Measurements from ENCODE around the gene PLCB3. TPM values are rescaled to one million over a fixed set of nuclear protein-coding genes. Genes with fewer than 3 reads are reported as not detected.

PLCB3 gene
- total and polyA plus RNA-seq, 10 of the 15 experiments (the other 5 are each of a cell fraction or from before 2014, with no cell fraction given), result 0.03 to 10.3 (median 3.3) TPM

- intact Hi-C loops (cut with micrococcal nuclease; ENCODE audit: unreplicated experiment), result no loop called here
- 96% methylated on average over 11 of the region's 11 CpGs for WGBS (ENCODE audit: insufficient coverage, insufficient replicate concordance, low lambda C conversion rate, missing lambda C conversion rate)
- ATAC-seq, result no peak
- ChIA-PET RAD21 (ENCODE audit: unreplicated experiment) (no interaction called here), CTCF (interaction anchor here (4.2 kb wide), 1 partner anchor 13 kb away, joined by 14 read pairs; the partner anchor contains the start of gene FERMT3), SMC1A (ENCODE audit: uncharacterized antibody, unreplicated experiment) (no interaction called here), POLR2A (interaction anchor here (1.7 to 2.6 kb wide), 2 partner anchors 8 to 12 kb away, joined by 6 to 11 read pairs; partner anchors contain the start of genes FERMT3, NUDT22 and TRPT1)
- no peak overlapping the region for H2AFZ ChIP-seq (ENCODE audit: control insufficient read depth, low read depth, low read length)
- H3K4me1 ChIP-seq (ENCODE audit: control insufficient read depth, insufficient read depth, low read length), result no peaks in the 10 kb centered on the region; the same call in 1 of the 2 replicates
- DNase-seq (ENCODE audit: low read depth, low spot score), result no peak
- no peak overlapping the region for H3K9ac ChIP-seq (ENCODE audit: control insufficient read depth, insufficient read depth, low read length)
- no peaks in the 10 kb centered on the region for H3K79me2 ChIP-seq (ENCODE audit: control insufficient read depth, insufficient read depth, low read length)
- H3K4me3 ChIP-seq, result no peak overlapping the region
- no peaks in the 10 kb centered on the region for H3K27me3 ChIP-seq (replicated peaks in 1 of 2; ENCODE audit: control insufficient read depth in 2 of 2, insufficient read depth in 2 of 2, low read length in 1 of 2)
- FAIRE-seq, result no peak
- H3K36me3 ChIP-seq (ENCODE audit: control insufficient read depth in 2 of 2, insufficient read depth in 2 of 2, low read length in 1 of 2), result peaks cover 24 to 30% of the 10 kb centered on the region in 2 experiments
- H3K9me3 ChIP-seq (replicated peaks; ENCODE audit: control insufficient read depth, insufficient read depth, low read length), result no peaks in the 10 kb centered on the region
- BruUV-seq (replicated peaks), result no TSS peak
- no peak overlapping the region for H3K4me2 ChIP-seq (ENCODE audit: control insufficient read depth, insufficient read depth)
- no peaks in the 10 kb centered on the region for H4K20me1 ChIP-seq (ENCODE audit: control insufficient read depth, insufficient read depth)
- TF ChIP-seq TARDBP (IDR thresholded peaks at IDR 0.05; ENCODE audit: borderline replicate concordance), result no peak
- no peak for TF ChIP-seq NBN (IDR thresholded peaks at IDR 0.05)
- no peak for TF ChIP-seq NR2C1 (IDR thresholded peaks at IDR 0.05)
- no peak for TF ChIP-seq ZNF622 (IDR thresholded peaks at IDR 0.05)
- no peak for TF ChIP-seq E4F1 (IDR thresholded peaks at IDR 0.05; ENCODE audit: borderline replicate concordance, partially characterized antibody)
- in situ Hi-C loops (cut with MboI), result no loop called here
- H3K27ac ChIP-seq (ENCODE audit: control insufficient read depth, insufficient read depth), result no peak overlapping the region
Observed at GRCh38 chr11:64218628-64219353, 32.5 kb upstream of the PLCB3 start.
